Motor neuron (in vitro differentiated cells): ENCODE measurements around the gene LMOD3. TPM values are rescaled to one million over a fixed set of nuclear protein-coding genes. Genes with fewer than 3 reads are reported as not detected.

ENCODE experiments used
- ATAC-seq, 8 experiments: fragments of 200-7000 bp; cut with Tn5 transposase; replicated peaks in 6 of 8; 2 replicates each; pipeline ENCODE4 v1.8.0; 2021; ENCODE audit warnings: mild to moderate bottlenecking in 8 of 8, moderate library complexity in 8 of 8
- H3K27ac ChIP-seq, 2 donors: fragments of 250-450 bp; sonication (Bioruptor Pico); 2 replicates each; pipeline ENCODE4 v1.9.0; 2021; ENCODE audit warnings: antibody characterized with exemption in 2 of 2, mild to moderate bottlenecking in 2 of 2, moderate library complexity in 1 of 2
- H3K4me1 ChIP-seq, 2 donors: fragments of 250-450 bp; sonication (Bioruptor Pico); replicated peaks in 1 of 2; 2 replicates each; pipeline ENCODE4 v1.6.1; 2021; ENCODE audit warnings: antibody characterized with exemption in 2 of 2, mild to moderate bottlenecking in 2 of 2, moderate library complexity in 1 of 2
- H3K4me3 ChIP-seq, 5 donors: fragments of 250-450 bp; sonication (Bioruptor Pico); 2 replicates each; pipeline ENCODE4 v1.9.0; 2021; ENCODE audit warnings: antibody characterized with exemption in 5 of 5, mild to moderate bottlenecking in 5 of 5, moderate library complexity in 4 of 5
- WGBS, 10 experiments: fragments of 450-650 bp; shearing (Covaris generic); methylation state at CpG; one replicate each; pipeline ENCODE4 v1.0.0; 2022; 5-methylcytosine and 5-hydroxymethylcytosine counted together
- in situ Hi-C, 9 experiments: fragments of 400-800 bp; cut with MboI; loops; one replicate each; pipeline ENCODE4 v1.15.0; 2021; ENCODE audit warnings: low sequenced_read_pairs in 9 of 9, low pct_unique_long_range_greater_than_20kb in 2 of 9; ENCODE audit not compliant: unreplicated experiment in 9 of 9
- total RNA-seq, 8 experiments: library from RNA; unstranded; fragments of 300-600 nt; gene quantifications; 2 replicates each; pipeline versions ENCODE4 v1.2.3 to v1.2.4, GENCODE V29; 2022

The LMOD3 gene
- total RNA-seq, 8 experiments from 2014 or later, result 0.08 to 0.62 (median 0.28) TPM

DNA sequence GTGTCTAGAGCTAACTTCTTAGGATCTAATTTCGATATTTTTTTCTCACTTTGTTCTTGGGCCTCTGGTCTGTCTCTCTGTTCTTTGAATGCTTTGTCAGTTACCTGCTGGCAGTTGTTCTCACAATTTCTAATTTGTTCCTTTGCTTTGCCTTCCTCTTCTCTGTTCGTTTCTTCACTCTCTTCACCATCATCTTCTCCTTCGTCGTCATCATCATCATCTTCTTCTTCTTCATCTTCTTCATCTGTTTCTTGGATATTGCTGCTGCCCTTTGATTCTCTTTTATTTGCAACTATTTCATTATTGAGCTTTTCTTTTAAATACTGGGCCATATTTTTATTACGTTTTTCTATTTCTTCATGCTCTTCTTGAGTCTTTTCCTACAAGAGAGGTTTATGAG, 2.7 kb downstream of the LMOD3 start:
- H3K27ac ChIP-seq, result no peak overlapping the region
- H3K4me1 ChIP-seq, result peaks cover 3 to 7% of the 10 kb centered on the region in 2 donors
- WGBS, 10 experiments, result 41 to 95% (median 80%) methylated on average over 2 to 5 of the region's 5 CpGs
- in situ Hi-C loops, result no loop called here
- ATAC-seq, result no peak
- H3K4me3 ChIP-seq, result no peak overlapping the region

DNA sequence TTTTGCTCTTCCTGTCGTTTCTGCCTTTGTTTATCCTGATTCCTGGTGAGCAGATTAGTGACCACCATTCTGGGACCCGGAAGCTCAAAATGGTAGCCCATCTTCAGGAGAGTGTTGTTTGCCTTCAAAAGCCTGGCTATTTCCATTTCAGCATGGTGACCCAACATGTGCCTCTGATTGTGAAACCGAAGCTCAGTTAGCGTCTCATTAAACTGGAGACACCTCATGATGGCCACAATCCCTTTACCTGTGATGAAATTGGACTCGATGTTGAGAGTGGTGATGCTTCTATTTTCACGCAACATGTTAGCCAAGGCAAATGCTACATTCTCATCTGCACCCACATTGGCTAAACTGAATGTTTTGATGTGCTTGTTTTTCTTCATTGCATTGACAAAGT, 3.3 kb downstream of the LMOD3 start:
- H3K27ac ChIP-seq, result no peak overlapping the region
- H3K4me1 ChIP-seq, result peaks cover 3 to 7% of the 10 kb centered on the region in 2 donors
- 67 to 100% (median 92%) methylated on average over 2 to 5 of the region's 6 CpGs; no CpG with 5 or more reads in 1 of the 10 experiments for WGBS, 10 experiments
- no peak for ATAC-seq
- no peak overlapping the region for H3K4me3 ChIP-seq
- in situ Hi-C loops, result no loop called here

DNA sequence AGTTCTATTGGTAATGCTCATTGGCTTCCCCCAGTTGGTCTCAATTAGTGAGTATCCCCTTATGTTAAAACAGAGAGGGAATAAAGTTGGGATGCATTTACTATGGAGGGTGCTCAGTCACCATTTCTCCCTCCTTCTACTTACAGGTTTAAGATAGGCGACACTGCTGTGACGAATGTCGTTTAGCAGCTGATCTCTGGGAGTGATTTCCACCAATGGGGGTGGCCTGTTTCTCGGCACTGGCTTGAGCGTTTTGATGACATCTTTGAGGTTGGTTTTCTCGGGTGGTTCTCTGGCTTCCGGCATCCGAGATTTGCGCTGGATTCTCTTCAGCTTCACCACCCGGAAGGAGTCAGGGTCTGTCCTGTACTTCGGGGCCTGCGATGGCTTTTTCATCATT, 3.8 kb downstream of the LMOD3 start:
- 82 to 100% (median 93%) methylated on average over 1 to 11 of the region's 12 CpGs; no CpG with 5 or more reads in 3 of the 10 experiments for WGBS, 10 experiments

DNA sequence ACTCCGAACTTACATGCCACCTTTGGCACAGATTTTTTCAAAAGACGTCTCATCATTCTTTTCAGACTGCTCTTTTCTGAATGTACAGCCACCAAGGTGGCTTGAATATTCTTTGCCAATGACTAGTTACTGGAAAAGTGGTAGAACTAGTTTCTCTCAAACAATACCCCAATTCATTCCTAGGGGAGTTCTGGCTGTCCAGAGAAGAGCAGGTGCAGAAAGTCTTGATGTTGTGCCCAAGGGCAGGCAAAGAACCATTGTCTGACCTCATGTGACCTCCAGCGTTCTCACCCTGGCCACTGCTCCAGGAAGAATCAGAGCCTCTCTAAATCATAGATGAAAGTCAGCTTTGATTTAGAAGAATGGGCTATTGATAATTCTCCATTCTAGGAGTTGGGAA, 5.5 kb downstream of the LMOD3 start:
- Histone ChIP-seq H3K27ac (no peak overlapping the region), H3K4me3 (no peak overlapping the region), H3K4me1 (peaks cover under 1 to 3% of the 10 kb centered on the region in 2 donors)
- in situ Hi-C loops, result no loop called here
- no peak for ATAC-seq
- WGBS, 10 experiments, result 30 to 100% (median 79%) methylated on average over 1 to 3 of the region's 3 CpGs; no CpG with 5 or more reads in 1 of the 10 experiments

More for the DNA sequence above, 3.8 kb downstream of the LMOD3 start:
- H3K4me3 ChIP-seq, result no peak overlapping the region
- peaks cover 3 to 7% of the 10 kb centered on the region in 2 donors for H3K4me1 ChIP-seq
- no peak overlapping the region for H3K27ac ChIP-seq
- in situ Hi-C loops, result no loop called here
- no peak for ATAC-seq

DNA sequence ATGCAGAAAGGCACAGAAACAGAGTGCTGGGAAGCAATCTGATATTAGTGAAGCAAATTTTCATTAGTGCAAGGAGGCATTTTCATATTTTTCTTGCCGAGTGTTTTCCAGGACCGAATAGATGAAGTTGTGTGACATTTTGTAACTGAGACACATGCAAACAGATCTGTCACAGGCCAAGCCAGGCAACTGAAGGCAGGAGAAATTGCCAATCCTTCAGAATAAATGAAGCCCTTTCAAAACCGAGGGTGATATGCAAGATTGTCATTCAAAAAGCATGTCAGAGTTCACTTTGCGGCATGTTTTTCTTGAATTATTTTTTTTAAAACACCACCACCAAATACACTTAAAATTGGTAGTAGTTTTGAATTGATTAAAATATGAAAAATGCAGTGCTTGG, 6.2 kb downstream of the LMOD3 start:
- WGBS, 10 experiments, result 58 to 100% (median 82%) methylated on average over 1 to 4 of the region's 4 CpGs; no CpG with 5 or more reads in 2 of the 10 experiments
- in situ Hi-C loops, result no loop called here
- H3K4me3 ChIP-seq, result no peak overlapping the region

DNA sequence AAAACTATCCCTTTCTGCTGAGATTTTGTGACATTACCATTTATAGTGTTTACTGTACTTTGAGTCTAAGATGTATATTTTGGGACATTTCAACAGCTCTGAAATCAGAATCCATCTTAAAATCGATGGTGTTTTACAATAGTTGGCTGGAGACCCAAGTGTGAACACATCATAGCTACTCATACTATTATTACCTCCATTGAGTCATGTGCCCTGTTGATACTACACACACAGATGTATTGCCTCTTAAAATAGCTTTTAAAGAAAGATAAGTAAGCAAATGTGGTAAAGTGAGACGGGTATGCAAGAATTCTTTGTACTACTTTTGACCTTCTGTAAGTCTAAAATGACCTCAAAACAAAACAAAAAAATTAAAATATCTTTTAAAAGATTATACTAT, 6.7 kb downstream of the LMOD3 start:
- 0 to 92% (median 80%) methylated on average over 1 to 2 of the region's 2 CpGs; no CpG with 5 or more reads in 3 of the 10 experiments for WGBS, 10 experiments

More for the DNA sequence above, 6.2 kb downstream of the LMOD3 start:
- Histone ChIP-seq H3K4me1 (no peaks in the 10 kb centered on the region), H3K27ac (no peak overlapping the region)
- no peak for ATAC-seq

DNA sequence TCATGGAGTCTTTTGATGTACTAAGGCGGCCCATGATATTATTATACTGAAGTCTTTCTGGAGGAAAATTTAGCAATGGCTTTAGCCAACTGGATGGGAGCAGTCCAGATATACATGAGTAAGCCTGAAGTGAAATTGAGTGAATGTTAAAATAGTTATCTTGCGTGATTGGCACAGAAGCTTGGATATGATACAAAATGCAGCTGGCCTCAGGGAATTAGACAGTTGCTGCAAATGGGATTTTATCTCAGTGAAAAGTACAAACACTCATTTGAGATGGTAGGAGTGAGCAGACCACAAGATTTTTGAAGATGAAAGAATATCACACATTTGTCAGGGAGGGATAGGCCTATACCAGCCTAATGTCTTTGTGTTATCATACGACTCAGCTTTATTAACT, 8.9 kb downstream of the LMOD3 start:
- WGBS, 10 experiments, result 58 to 100% (median 93%) methylated on average over 1 to 3 of the region's 3 CpGs
- H3K4me1 ChIP-seq, result peaks cover 0 to 4% of the 10 kb centered on the region in 2 donors
- in situ Hi-C loops, result no loop called here
- no peak for ATAC-seq
- no peak overlapping the region for H3K4me3 ChIP-seq
- H3K27ac ChIP-seq, result no peak overlapping the region

More for the DNA sequence above, 6.7 kb downstream of the LMOD3 start:
- H3K27ac ChIP-seq, result no peak overlapping the region
- no peak overlapping the region for H3K4me3 ChIP-seq
- ATAC-seq, result no peak
- in situ Hi-C loops, result no loop called here
- peaks cover 0 to 4% of the 10 kb centered on the region in 2 donors for H3K4me1 ChIP-seq

DNA sequence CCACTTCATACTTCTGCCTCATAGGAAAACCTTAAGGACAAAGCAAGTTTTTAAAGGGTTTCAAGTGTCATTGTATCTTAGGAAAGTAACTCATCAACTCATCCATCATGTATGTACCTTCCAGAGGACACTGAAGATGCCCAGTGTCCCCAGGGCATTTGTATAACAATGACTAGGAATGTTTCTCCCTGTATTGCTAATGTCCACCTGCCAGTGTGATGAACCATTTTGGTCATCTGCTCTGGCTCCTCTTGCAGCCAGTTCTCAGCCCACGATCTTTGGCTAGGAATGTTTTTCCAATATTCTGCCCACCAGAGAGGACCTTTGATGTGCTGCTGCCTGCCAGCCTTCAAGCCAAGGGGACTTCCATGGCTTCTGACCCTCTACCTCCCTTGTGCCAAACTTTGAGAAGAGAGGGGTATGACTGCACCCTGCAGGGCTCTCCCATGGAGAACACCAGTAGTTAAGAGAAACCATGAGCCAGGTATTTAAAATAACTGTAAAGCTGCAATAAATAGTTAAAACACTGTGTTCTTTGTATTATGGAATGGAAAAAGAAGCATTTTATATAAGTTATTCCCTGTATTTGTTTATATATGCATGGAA, 11.4 kb downstream of the LMOD3 start:
- in situ Hi-C loops, result no loop called here
- Histone ChIP-seq H3K4me3 (no peak overlapping the region), H3K4me1 (peaks cover 0 to 4% of the 10 kb centered on the region in 2 donors), H3K27ac (no peak overlapping the region)
- ATAC-seq, result no peak
- 17 to 67% (median 40%) methylated on average over 1 of the region's 1 CpG; no CpG with 5 or more reads in 6 of the 10 experiments for WGBS, 10 experiments

DNA sequence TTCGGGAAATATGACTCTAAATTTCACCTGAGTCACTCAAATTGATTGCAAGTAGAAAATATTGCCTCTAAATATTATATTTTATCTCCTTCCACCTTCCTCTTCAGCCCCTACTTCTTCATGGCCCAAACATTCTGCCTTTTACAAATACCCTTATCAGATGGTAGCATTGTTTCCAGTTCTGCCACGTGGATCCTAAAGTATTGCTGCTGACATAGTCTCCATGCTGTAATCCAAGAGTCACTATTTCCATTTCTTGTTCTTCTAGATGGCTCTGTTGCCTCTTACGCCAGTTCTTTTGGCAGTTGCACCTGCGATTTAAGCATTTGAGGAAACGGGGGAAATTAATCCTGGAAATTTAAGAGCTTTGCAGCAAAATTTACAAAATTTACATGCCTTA, 13.6 kb downstream of the LMOD3 start:
- Histone ChIP-seq H3K4me1 (peaks cover 0 to 4% of the 10 kb centered on the region in 2 donors), H3K4me3 (no peak overlapping the region), H3K27ac (no peak overlapping the region)
- in situ Hi-C loops, result no loop called here
- 53 to 97% (median 90%) methylated on average over 2 to 5 of the region's 5 CpGs; no CpG with 5 or more reads in 1 of the 10 experiments for WGBS, 10 experiments
- no peak for ATAC-seq

DNA sequence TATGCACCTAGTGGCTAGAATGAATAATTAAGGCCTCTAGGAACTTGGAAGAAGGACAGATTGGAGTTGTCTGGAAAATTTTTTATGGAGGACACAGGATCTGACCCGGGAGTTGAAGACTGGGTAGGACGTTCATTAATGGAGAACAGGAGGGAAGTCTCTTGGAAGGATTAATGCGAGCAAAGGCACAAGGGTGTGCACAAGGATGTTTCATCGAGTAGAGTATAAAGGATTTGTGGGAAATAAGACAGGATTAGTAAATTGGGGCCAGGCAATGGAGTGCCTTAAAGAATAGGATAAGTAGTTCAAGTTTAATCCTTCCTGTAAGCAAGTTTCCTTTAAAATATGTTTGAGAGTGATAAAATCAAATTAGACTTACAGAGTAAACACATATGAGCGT, 14.6 kb downstream of the LMOD3 start:
- H3K4me1 ChIP-seq, result peaks cover 0 to 4% of the 10 kb centered on the region in 2 donors
- H3K27ac ChIP-seq, result no peak overlapping the region
- no peak for ATAC-seq
- in situ Hi-C loops, result no loop called here
- no peak overlapping the region for H3K4me3 ChIP-seq
- 53 to 94% (median 82%) methylated on average over 2 to 5 of the region's 5 CpGs for WGBS, 10 experiments

DNA sequence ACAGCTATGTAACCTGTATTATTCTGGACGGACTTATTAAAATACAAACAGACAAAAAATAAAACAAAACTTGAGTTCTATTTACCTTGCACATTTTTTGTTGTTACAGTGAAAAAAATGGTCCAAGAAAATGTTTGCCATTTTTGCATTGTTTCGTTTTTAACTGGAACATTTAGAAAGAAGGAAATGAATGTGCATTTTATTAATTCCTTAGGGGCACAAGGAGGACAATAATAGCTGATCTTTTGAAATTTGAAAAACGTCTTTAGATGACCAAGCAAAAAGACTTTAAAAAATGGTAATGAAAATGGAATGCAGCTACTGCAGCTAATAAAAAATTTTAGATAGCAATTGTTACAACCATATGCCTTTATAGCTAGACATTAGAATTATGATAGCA, 17.1 kb downstream of the LMOD3 start:
- no peak for ATAC-seq
- H3K27ac ChIP-seq, result no peak overlapping the region

DNA sequence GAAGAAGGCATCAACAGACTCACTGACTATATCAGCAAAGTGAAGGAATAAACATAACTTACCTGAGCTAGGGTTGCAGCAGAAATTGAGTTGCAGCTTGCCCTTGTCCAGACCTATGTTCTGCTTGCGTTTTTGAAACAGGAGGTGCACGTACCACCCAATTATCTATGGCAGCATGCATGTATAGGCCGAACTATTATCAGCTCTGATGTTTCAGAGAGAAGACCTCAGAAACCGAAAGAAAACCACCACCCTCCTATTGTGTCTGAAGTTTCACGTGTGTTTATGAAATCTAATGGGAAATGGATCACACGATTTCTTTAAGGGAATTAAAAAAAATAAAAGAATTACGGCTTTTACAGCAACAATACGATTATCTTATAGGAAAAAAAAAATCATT, 17.8 kb downstream of the LMOD3 start:
- no peak for ATAC-seq
- in situ Hi-C loops, result no loop called here
- 80 to 98% (median 90%) methylated on average over 4 to 8 of the region's 8 CpGs for WGBS, 10 experiments
- no peak overlapping the region for H3K27ac ChIP-seq
- no peak overlapping the region for H3K4me3 ChIP-seq
- H3K4me1 ChIP-seq, result no peaks in the 10 kb centered on the region

More for the DNA sequence above, 17.1 kb downstream of the LMOD3 start:
- in situ Hi-C loops, result no loop called here
- WGBS, 10 experiments, result 37 to 100% (median 71%) methylated on average over 1 to 3 of the region's 3 CpGs
- no peaks in the 10 kb centered on the region for H3K4me1 ChIP-seq
- H3K4me3 ChIP-seq, result no peak overlapping the region

DNA sequence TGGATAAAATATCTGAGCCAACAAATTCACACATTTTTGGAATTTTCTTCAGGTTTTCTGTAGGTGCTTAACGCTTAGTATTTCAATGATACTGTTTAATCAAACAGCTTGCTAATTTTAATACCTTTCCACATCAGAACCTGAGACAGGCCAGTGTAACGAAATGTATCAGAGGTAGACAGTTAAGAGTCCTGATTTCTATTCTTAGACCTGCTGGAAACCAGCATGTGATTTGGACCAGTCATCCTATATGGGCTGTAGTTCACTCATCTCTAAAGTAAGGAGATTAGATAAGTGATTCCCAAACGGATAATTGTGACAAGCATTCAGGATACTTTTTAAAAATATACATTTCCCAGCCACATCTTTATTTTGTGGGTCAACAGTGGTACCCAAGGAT, 19.3 kb downstream of the LMOD3 start:
- in situ Hi-C loops, result no loop called here
- Histone ChIP-seq H3K27ac (no peak overlapping the region), H3K4me3 (no peak overlapping the region), H3K4me1 (no peaks in the 10 kb centered on the region)
- ATAC-seq, result no peak
- 50 to 100% (median 88%) methylated on average over 1 to 3 of the region's 3 CpGs; no CpG with 5 or more reads in 1 of the 10 experiments for WGBS, 10 experiments

DNA sequence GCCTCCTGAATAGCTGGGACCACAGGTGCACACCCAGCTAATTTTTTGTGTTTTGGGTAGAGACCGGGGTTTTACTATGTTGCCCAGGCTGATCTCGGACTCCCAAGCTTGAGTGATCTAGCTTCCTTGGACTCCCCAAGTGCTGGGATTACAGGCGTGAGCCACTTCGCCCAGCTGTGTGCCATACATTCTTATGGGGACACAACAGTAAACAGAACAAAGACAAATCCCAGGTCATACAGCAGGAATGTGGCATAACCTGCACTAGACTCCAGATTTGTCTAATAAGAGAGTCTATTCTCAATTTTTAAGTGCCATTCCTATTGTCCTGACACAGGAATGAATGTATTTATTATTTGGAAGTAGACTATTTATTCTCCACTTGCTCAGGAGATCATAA, 20.0 kb downstream of the LMOD3 start:
- no peaks in the 10 kb centered on the region for H3K4me1 ChIP-seq
- ATAC-seq, result no peak
- in situ Hi-C loops, result no loop called here
- 70 to 100% (median 98%) methylated on average over 2 to 4 of the region's 4 CpGs; no CpG with 5 or more reads in 5 of the 10 experiments for WGBS, 10 experiments
- no peak overlapping the region for H3K27ac ChIP-seq
- no peak overlapping the region for H3K4me3 ChIP-seq
